ENCODE data around the gene PTPRN2.

- TF ChIP-seq, protein P1, sequence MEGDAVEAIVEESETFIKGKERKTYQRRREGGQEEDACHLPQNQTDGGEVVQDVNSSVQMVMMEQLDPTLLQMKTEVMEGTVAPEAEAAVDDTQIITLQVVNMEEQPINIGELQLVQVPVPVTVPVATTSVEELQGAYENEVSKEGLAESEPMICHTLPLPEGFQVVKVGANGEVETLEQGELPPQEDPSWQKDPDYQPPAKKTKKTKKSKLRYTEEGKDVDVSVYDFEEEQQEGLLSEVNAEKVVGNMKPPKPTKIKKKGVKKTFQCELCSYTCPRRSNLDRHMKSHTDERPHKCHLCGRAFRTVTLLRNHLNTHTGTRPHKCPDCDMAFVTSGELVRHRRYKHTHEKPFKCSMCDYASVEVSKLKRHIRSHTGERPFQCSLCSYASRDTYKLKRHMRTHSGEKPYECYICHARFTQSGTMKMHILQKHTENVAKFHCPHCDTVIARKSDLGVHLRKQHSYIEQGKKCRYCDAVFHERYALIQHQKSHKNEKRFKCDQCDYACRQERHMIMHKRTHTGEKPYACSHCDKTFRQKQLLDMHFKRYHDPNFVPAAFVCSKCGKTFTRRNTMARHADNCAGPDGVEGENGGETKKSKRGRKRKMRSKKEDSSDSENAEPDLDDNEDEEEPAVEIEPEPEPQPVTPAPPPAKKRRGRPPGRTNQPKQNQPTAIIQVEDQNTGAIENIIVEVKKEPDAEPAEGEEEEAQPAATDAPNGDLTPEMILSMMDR (CRISPR knock-in tag; IDR thresholded peaks at IDR 0.05), result no peak
- no peak for TF ChIP-seq ARID4A (CRISPR knock-in tag; IDR thresholded peaks at IDR 0.05; ENCODE audit: borderline replicate concordance)
Observed at GRCh38 chr7:158564663-158565035, 23.0 kb downstream of the PTPRN2 start.
